Measurements from ENCODE around the gene OCA2.

Gene OCA2

GRCh38 chr15:28101201-28101600, 2.1 kb upstream of the OCA2 start:
- WGBS, result 75% methylated on average over 8 of the region's 8 CpGs
- H3K4me3 ChIP-seq (ENCODE audit: low read length), result no peak overlapping the region
- peaks cover 86% of the 10 kb centered on the region for H3K27me3 ChIP-seq (ENCODE audit: insufficient read depth, low read length)
- no peaks in the 10 kb centered on the region for H3K36me3 ChIP-seq (ENCODE audit: insufficient read depth, low read length)
- H3K4me1 ChIP-seq (ENCODE audit: insufficient read depth, low read length), result no peaks in the 10 kb centered on the region
- no peak overlapping the region for H3K9ac ChIP-seq (ENCODE audit: low read depth, low read length)
- H3K9me3 ChIP-seq (ENCODE audit: insufficient read depth, low read depth, low read length), result no peaks in the 10 kb centered on the region
- H3K27ac ChIP-seq (ENCODE audit: low read depth, low read length), result no peak overlapping the region

GRCh38 chr15:28100516-28101195, 1.5 kb upstream of the OCA2 start:
- Histone ChIP-seq H3K9me3 (ENCODE audit: insufficient read depth, low read depth, low read length) (no peaks in the 10 kb centered on the region), H3K27me3 (ENCODE audit: insufficient read depth, low read length) (peaks cover 86% of the 10 kb centered on the region), H3K9ac (ENCODE audit: low read depth, low read length) (no peak overlapping the region), H3K4me3 (ENCODE audit: low read length) (no peak overlapping the region), H3K36me3 (ENCODE audit: insufficient read depth, low read length) (no peaks in the 10 kb centered on the region), H3K27ac (ENCODE audit: low read depth, low read length) (no peak overlapping the region), H3K4me1 (ENCODE audit: insufficient read depth, low read length) (no peaks in the 10 kb centered on the region)
- WGBS, result 87% methylated on average over 20 of the region's 20 CpGs

- peak overlapping the region; percentile 41 for H3K4me3 ChIP-seq (ENCODE audit: low read length)
- H3K27me3 ChIP-seq (ENCODE audit: insufficient read depth, low read length), result peaks cover 93% of the 10 kb centered on the region
- 11% methylated on average over 16 of the region's 16 CpGs for WGBS
- no peaks in the 10 kb centered on the region for H3K9me3 ChIP-seq (ENCODE audit: insufficient read depth, low read depth, low read length)
- no peaks in the 10 kb centered on the region for H3K4me1 ChIP-seq (ENCODE audit: insufficient read depth, low read length)
- no peak overlapping the region for H3K9ac ChIP-seq (ENCODE audit: low read depth, low read length)
- H3K27ac ChIP-seq (ENCODE audit: low read depth, low read length), result no peak overlapping the region
- no peaks in the 10 kb centered on the region for H3K36me3 ChIP-seq (ENCODE audit: insufficient read depth, low read length)
Observed at GRCh38 chr15:28099555-28100140, 533 bp upstream of the OCA2 start.

GRCh38 chr15:28098360-28098765, 752 bp downstream of the OCA2 start:
- Histone ChIP-seq H3K4me3 (ENCODE audit: low read length) (peak overlapping the region; percentile 47; the same call in 1 of the 2 replicates), H3K27me3 (ENCODE audit: insufficient read depth, low read length) (peaks cover 97% of the 10 kb centered on the region), H3K36me3 (ENCODE audit: insufficient read depth, low read length) (no peaks in the 10 kb centered on the region), H3K9ac (ENCODE audit: low read depth, low read length) (no peak overlapping the region), H3K9me3 (ENCODE audit: insufficient read depth, low read depth, low read length) (no peaks in the 10 kb centered on the region), H3K27ac (ENCODE audit: low read depth, low read length) (no peak overlapping the region), H3K4me1 (ENCODE audit: insufficient read depth, low read length) (no peaks in the 10 kb centered on the region)
- 61% methylated on average over 11 of the region's 11 CpGs for WGBS

GRCh38 chr15:28097656-28098359, 1.3 kb downstream of the OCA2 start:
- Histone ChIP-seq H3K27me3 (ENCODE audit: insufficient read depth, low read length) (peaks cover 97% of the 10 kb centered on the region), H3K4me3 (ENCODE audit: low read length) (no peak overlapping the region), H3K4me1 (ENCODE audit: insufficient read depth, low read length) (no peaks in the 10 kb centered on the region), H3K36me3 (ENCODE audit: insufficient read depth, low read length) (no peaks in the 10 kb centered on the region), H3K9me3 (ENCODE audit: insufficient read depth, low read depth, low read length) (no peaks in the 10 kb centered on the region), H3K9ac (ENCODE audit: low read depth, low read length) (no peak overlapping the region), H3K27ac (ENCODE audit: low read depth, low read length) (no peak overlapping the region)
- WGBS, result 80% methylated on average over 5 of the region's 5 CpGs

GRCh38 chr15:28096670-28097431, 2.3 kb downstream of the OCA2 start:
- peak overlapping the region; percentile 62 for H3K4me3 ChIP-seq (ENCODE audit: low read length)
- no peaks in the 10 kb centered on the region for H3K36me3 ChIP-seq (ENCODE audit: insufficient read depth, low read length)
- no peak overlapping the region for H3K9ac ChIP-seq (ENCODE audit: low read depth, low read length)
- H3K27me3 ChIP-seq (ENCODE audit: insufficient read depth, low read length), result peaks cover 94% of the 10 kb centered on the region
- no peak overlapping the region for H3K27ac ChIP-seq (ENCODE audit: low read depth, low read length)
- 2% methylated on average over 72 of the region's 72 CpGs for WGBS
- H3K4me1 ChIP-seq (ENCODE audit: insufficient read depth, low read length), result no peaks in the 10 kb centered on the region
- H3K9me3 ChIP-seq (ENCODE audit: insufficient read depth, low read depth, low read length), result no peaks in the 10 kb centered on the region

- under 1% methylated on average over 13 of the region's 13 CpGs for WGBS
- Histone ChIP-seq H3K4me3 (ENCODE audit: low read length) (peak overlapping the region; percentile 62), H3K27me3 (ENCODE audit: insufficient read depth, low read length) (peaks cover 89% of the 10 kb centered on the region), H3K36me3 (ENCODE audit: insufficient read depth, low read length) (no peaks in the 10 kb centered on the region), H3K9ac (ENCODE audit: low read depth, low read length) (no peak overlapping the region), H3K9me3 (ENCODE audit: insufficient read depth, low read depth, low read length) (peaks cover 2% of the 10 kb centered on the region; the same call in 1 of the 2 replicates), H3K4me1 (ENCODE audit: insufficient read depth, low read length) (no peaks in the 10 kb centered on the region), H3K27ac (ENCODE audit: low read depth, low read length) (no peak overlapping the region)
Observed at GRCh38 chr15:28096411-28096669, 2.8 kb downstream of the OCA2 start.

- Histone ChIP-seq H3K4me1 (ENCODE audit: insufficient read depth, low read length) (no peaks in the 10 kb centered on the region), H3K27me3 (ENCODE audit: insufficient read depth, low read length) (peaks cover 75% of the 10 kb centered on the region), H3K9ac (ENCODE audit: low read depth, low read length) (no peak overlapping the region), H3K9me3 (ENCODE audit: insufficient read depth, low read depth, low read length) (peaks cover 11% of the 10 kb centered on the region; the same call in 1 of the 2 replicates), H3K4me3 (ENCODE audit: low read length) (peak overlapping the region; percentile 62), H3K36me3 (ENCODE audit: insufficient read depth, low read length) (no peaks in the 10 kb centered on the region), H3K27ac (ENCODE audit: low read depth, low read length) (no peak overlapping the region)
- 1% methylated on average over 76 of the region's 76 CpGs for WGBS
Observed at GRCh38 chr15:28094732-28095521, 4.2 kb downstream of the OCA2 start.

- peak overlapping the region; percentile 62 for H3K4me3 ChIP-seq (ENCODE audit: low read length)
- no peak overlapping the region for H3K27ac ChIP-seq (ENCODE audit: low read depth, low read length)
- H3K36me3 ChIP-seq (ENCODE audit: insufficient read depth, low read length), result no peaks in the 10 kb centered on the region
- peaks cover 67% of the 10 kb centered on the region for H3K27me3 ChIP-seq (ENCODE audit: insufficient read depth, low read length)
- no peaks in the 10 kb centered on the region for H3K4me1 ChIP-seq (ENCODE audit: insufficient read depth, low read length)
- 42% methylated on average over 18 of the region's 20 CpGs for WGBS
- H3K9ac ChIP-seq (ENCODE audit: low read depth, low read length), result no peak overlapping the region
- H3K9me3 ChIP-seq (ENCODE audit: insufficient read depth, low read depth, low read length), result peaks cover 15% of the 10 kb centered on the region; the same call in 1 of the 2 replicates
Observed at GRCh38 chr15:28093752-28094535, 5.2 kb downstream of the OCA2 start.

GRCh38 chr15:28091313-28091712, 7.8 kb downstream of the OCA2 start:
- H3K27ac ChIP-seq (ENCODE audit: low read depth, low read length), result no peak overlapping the region
- H3K9me3 ChIP-seq (ENCODE audit: insufficient read depth, low read depth, low read length), result peaks cover 15% of the 10 kb centered on the region; the same call in 1 of the 2 replicates
- WGBS, result 95% methylated on average over 2 of the region's 2 CpGs
- no peaks in the 10 kb centered on the region for H3K36me3 ChIP-seq (ENCODE audit: insufficient read depth, low read length)
- peaks cover 40% of the 10 kb centered on the region for H3K27me3 ChIP-seq (ENCODE audit: insufficient read depth, low read length)
- no peaks in the 10 kb centered on the region for H3K4me1 ChIP-seq (ENCODE audit: insufficient read depth, low read length)
- H3K9ac ChIP-seq (ENCODE audit: low read depth, low read length), result no peak overlapping the region
- no peak overlapping the region for H3K4me3 ChIP-seq (ENCODE audit: low read length)

Measured in HUES64 (cell line).